ENCODE data around the gene SPEF1. TPM values are rescaled to one million over a fixed set of nuclear protein-coding genes. Genes with fewer than 3 reads are reported as not detected.

SPEF1 gene
- total and polyA plus RNA-seq, 10 of the 15 experiments (the other 5 are each of a cell fraction or from before 2014, with no cell fraction given): 0.12 TPM; not detected in 9

- TF ChIP-seq ZNF687 (IDR thresholded peaks at IDR 0.05) (no peak), RELA (IDR thresholded peaks at IDR 0.05; ENCODE audit: borderline replicate concordance, partially characterized antibody) (no peak), RELB (IDR thresholded peaks at IDR 0.05; ENCODE audit: low read depth) (no peak)
- TF ChIP-seq, protein P1, sequence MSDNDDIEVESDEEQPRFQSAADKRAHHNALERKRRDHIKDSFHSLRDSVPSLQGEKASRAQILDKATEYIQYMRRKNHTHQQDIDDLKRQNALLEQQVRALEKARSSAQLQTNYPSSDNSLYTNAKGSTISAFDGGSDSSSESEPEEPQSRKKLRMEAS (IDR thresholded peaks at IDR 0.05; ENCODE audit: low read depth, low read length): no peak
Observed at GRCh38 chr20:3766422-3767109, 14.7 kb downstream of the SPEF1 start (continued).
